Fibroblast of skin of right quadriceps (primary cell): ENCODE measurements around the gene KAT2B.

Source experiments
- DNase-seq: peaks from one replicate; pipeline ENCODE4 v3.0.0-alpha.2; 2013

The KAT2B gene

GRCh38 chr3:20101041-20101440, 60.8 kb downstream of the KAT2B start:
- DNase-seq = no peak

GRCh38 chr3:20103731-20104130, 63.5 kb downstream of the KAT2B start:
- no peak for DNase-seq

GRCh38 chr3:20104167-20104661, 64.0 kb downstream of the KAT2B start:
- no peak for DNase-seq

- no peak for DNase-seq
Measured at GRCh38 chr3:20105513-20106280, 65.5 kb downstream of the KAT2B start.

GRCh38 chr3:20107722-20108121, 67.5 kb downstream of the KAT2B start:
- DNase-seq = no peak

- no peak for DNase-seq
Measured at GRCh38 chr3:20108869-20109268, 68.6 kb downstream of the KAT2B start.

GRCh38 chr3:20110826-20111225, 70.6 kb downstream of the KAT2B start:
- no peak for DNase-seq

- DNase-seq = no peak
Measured at GRCh38 chr3:20111836-20112235, 71.6 kb downstream of the KAT2B start.

GRCh38 chr3:20121088-20121487, 80.8 kb downstream of the KAT2B start:
- no peak for DNase-seq

GRCh38 chr3:20123131-20123652, 82.9 kb downstream of the KAT2B start:
- peak; percentile 38 for DNase-seq

- no peak for DNase-seq
Measured at GRCh38 chr3:20125289-20125688, 85.0 kb downstream of the KAT2B start.

GRCh38 chr3:20125897-20126296, 85.7 kb downstream of the KAT2B start:
- DNase-seq = no peak

GRCh38 chr3:20128358-20128757, 88.1 kb downstream of the KAT2B start:
- DNase-seq = no peak

- DNase-seq = no peak
Measured at GRCh38 chr3:20130106-20130505, 89.9 kb downstream of the KAT2B start.

- DNase-seq = no peak
Measured at GRCh38 chr3:20136231-20136630, 96.0 kb downstream of the KAT2B start.

- DNase-seq = no peak
Measured at GRCh38 chr3:20137647-20138046, 97.4 kb downstream of the KAT2B start.

GRCh38 chr3:20140881-20141280, 100.6 kb downstream of the KAT2B start:
- DNase-seq = no peak

- no peak for DNase-seq
Measured at GRCh38 chr3:20141316-20141715, 101.1 kb downstream of the KAT2B start.

GRCh38 chr3:20141851-20142250, 101.6 kb downstream of the KAT2B start:
- no peak for DNase-seq

- no peak for DNase-seq
Measured at GRCh38 chr3:20142517-20142916, 102.3 kb downstream of the KAT2B start.

GRCh38 chr3:20143519-20143918, 103.3 kb downstream of the KAT2B start:
- DNase-seq = no peak

GRCh38 chr3:20145874-20146273, 105.6 kb downstream of the KAT2B start:
- no peak for DNase-seq

GRCh38 chr3:20146301-20146700, 106.1 kb downstream of the KAT2B start:
- DNase-seq = no peak

- DNase-seq = no peak
Measured at GRCh38 chr3:20147361-20147760, 107.1 kb downstream of the KAT2B start.

- DNase-seq = no peak
Measured at GRCh38 chr3:20148466-20148865, 108.2 kb downstream of the KAT2B start.
